ENCODE measurements around the gene INAFM2. TPM values are rescaled to one million over a fixed set of nuclear protein-coding genes. Genes with fewer than 3 reads are reported as not detected.
A peak's percentile ranks its signal among the peaks of the same experiment; 100 is the strongest.

Gene INAFM2
- total and polyA plus RNA-seq, 9 of the 15 experiments (the other 6 are each of a cell fraction or from before 2014, with no cell fraction given), result 11.8 to 43.1 (median 27.2) TPM

GRCh38 chr15:40330368-40330836, 6.9 kb downstream of the INAFM2 start (continued):
- TF ChIP-seq REST (IDR thresholded peaks at IDR 0.05; ENCODE audit: borderline replicate concordance) (no peak), REST (CRISPR knock-in tag; IDR thresholded peaks at IDR 0.05; ENCODE audit: low read depth) (no peak), PREB (CRISPR knock-in tag; IDR thresholded peaks at IDR 0.05) (no peak), DPF2 (IDR thresholded peaks at IDR 0.05) (peak; percentile 83), KDM4B (IDR thresholded peaks at IDR 0.05; ENCODE audit: borderline replicate concordance in 2 of 2, low read depth in 1 of 2) (no peak), CXXC5 (CRISPR knock-in tag; IDR thresholded peaks at IDR 0.05) (0 out of 2 replicates have a peak, but pooled peaks have one; percentile 28), NUFIP1 (IDR thresholded peaks at IDR 0.05; ENCODE audit: partially characterized antibody) (no peak), DLX4 (CRISPR knock-in tag; IDR thresholded peaks at IDR 0.05) (no peak), ZNF253 (CRISPR knock-in tag; conservative IDR thresholded peaks at IDR 0.05) (no peak)

Measured in K562 (cell line).